Measurements from ENCODE around the gene GAS2L1. TPM values are rescaled to one million over a fixed set of nuclear protein-coding genes. Genes with fewer than 3 reads are reported as not detected.
"Not testable (repeated sequence)": the region's sequence is repeated elsewhere in the genome, so short reads cannot be mapped to it uniquely, and the experiment has no call there.

GAS2L1 gene
- polyA plus RNA-seq, 1 donor from 2014 or later: 0.77 TPM

- H3K36me3 ChIP-seq (ENCODE audit: insufficient read depth, low read length): no peaks in the 10 kb centered on the region
- H3K9ac ChIP-seq (ENCODE audit: low read length): no peak overlapping the region
- no peaks in the 10 kb centered on the region for H3K27me3 ChIP-seq (ENCODE audit: insufficient read depth, low read depth, low read length)
- H3K4me2 ChIP-seq (ENCODE audit: low read length): no peak overlapping the region
- no peak overlapping the region for H3K4me3 ChIP-seq (ENCODE audit: low read length)
- H3K9me3 ChIP-seq (ENCODE audit: low read length): no peaks in the 10 kb centered on the region
- no peak for TF ChIP-seq TAF1 (IDR thresholded peaks at IDR 0.05; ENCODE audit: low read depth)
- no peak for TF ChIP-seq CTCF (IDR thresholded peaks at IDR 0.05; ENCODE audit: poor library complexity, severe bottlenecking)
- no peak for TF ChIP-seq REST (IDR thresholded peaks at IDR 0.05; ENCODE audit: borderline replicate concordance)
- no peak for TF ChIP-seq POLR2AphosphoS5 (IDR thresholded peaks at IDR 0.05)
- TF ChIP-seq RAD21 (conservative IDR thresholded peaks at IDR 0.05): no peak
- TF ChIP-seq MXI1 (conservative IDR thresholded peaks at IDR 0.05; ENCODE audit: poor library complexity, severe bottlenecking): no peak
- TF ChIP-seq EZH2 (IDR thresholded peaks at IDR 0.05; ENCODE audit: borderline replicate concordance, insufficient read depth, low read length, poor library complexity, severe bottlenecking): no peak
- TF ChIP-seq SMC3 (conservative IDR thresholded peaks at IDR 0.05; ENCODE audit: poor library complexity): no peak
- no peak for TF ChIP-seq EP300 (conservative IDR thresholded peaks at IDR 0.05; ENCODE audit: poor library complexity, severe bottlenecking)
- H2AFZ ChIP-seq (ENCODE audit: low read depth, low read length): no peak overlapping the region
- H3K9me2 ChIP-seq (ENCODE audit: insufficient read depth, low read length): no peaks in the 10 kb centered on the region
- H4K20me1 ChIP-seq (ENCODE audit: insufficient read depth): no peaks in the 10 kb centered on the region
- no peak overlapping the region for H3K27ac ChIP-seq (ENCODE audit: low read length)
- H3F3A ChIP-seq (ENCODE audit: insufficient read depth, low read length, poor library complexity, severe bottlenecking): no peaks in the 10 kb centered on the region
- no peaks in the 10 kb centered on the region for H3K79me2 ChIP-seq (replicated peaks; ENCODE audit: insufficient read depth, low read length)
These were observed 36.9 kb downstream of the GAS2L1 start for GRCh38 chr22:29343313-29343805.

DNA sequence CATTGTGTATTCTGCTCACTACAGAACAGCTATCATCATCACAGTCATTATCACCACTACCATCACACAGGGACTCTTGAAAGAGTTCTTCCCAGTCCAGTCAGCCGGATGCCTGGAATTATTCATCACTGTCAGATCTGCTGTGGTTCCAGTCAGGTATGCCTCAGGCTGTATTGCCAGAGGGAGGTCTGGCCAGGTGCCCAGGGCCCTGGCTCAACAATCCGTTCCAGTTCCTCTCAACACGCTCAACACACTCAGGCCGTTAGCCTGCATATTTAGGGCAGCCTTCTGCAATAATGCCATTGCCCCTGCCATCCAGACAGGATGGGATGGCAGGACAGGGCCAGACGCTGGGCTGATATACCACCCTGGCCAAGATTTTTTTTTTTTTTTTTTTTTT is 37.7 kb downstream of the GAS2L1 start:
- Histone ChIP-seq H3K79me2 (replicated peaks; ENCODE audit: insufficient read depth, low read length) (no peaks in the 10 kb centered on the region), H3K9me2 (ENCODE audit: insufficient read depth, low read length) (no peaks in the 10 kb centered on the region), H3K27ac (ENCODE audit: low read length) (no peak overlapping the region), H3K4me2 (ENCODE audit: low read length) (no peak overlapping the region), H3K9me3 (ENCODE audit: low read length) (no peaks in the 10 kb centered on the region), H3K36me3 (ENCODE audit: insufficient read depth, low read length) (no peaks in the 10 kb centered on the region), H4K20me1 (ENCODE audit: insufficient read depth) (no peaks in the 10 kb centered on the region), H2AFZ (ENCODE audit: low read depth, low read length) (no peak overlapping the region), H3K27me3 (ENCODE audit: insufficient read depth, low read depth, low read length) (no peaks in the 10 kb centered on the region), H3F3A (ENCODE audit: insufficient read depth, low read length, poor library complexity, severe bottlenecking) (no peaks in the 10 kb centered on the region), H3K9ac (ENCODE audit: low read length) (no peak overlapping the region), H3K4me3 (ENCODE audit: low read length) (no peak overlapping the region)
- no peak for TF ChIP-seq SMC3 (conservative IDR thresholded peaks at IDR 0.05; ENCODE audit: poor library complexity)
- no peak for TF ChIP-seq REST (IDR thresholded peaks at IDR 0.05; ENCODE audit: borderline replicate concordance)
- TF ChIP-seq CTCF (IDR thresholded peaks at IDR 0.05; ENCODE audit: poor library complexity, severe bottlenecking): no peak
- no peak for TF ChIP-seq RAD21 (conservative IDR thresholded peaks at IDR 0.05)
- TF ChIP-seq EZH2 (IDR thresholded peaks at IDR 0.05; ENCODE audit: borderline replicate concordance, insufficient read depth, low read length, poor library complexity, severe bottlenecking): no peak
- TF ChIP-seq EP300 (conservative IDR thresholded peaks at IDR 0.05; ENCODE audit: poor library complexity, severe bottlenecking): no peak
- TF ChIP-seq POLR2AphosphoS5 (IDR thresholded peaks at IDR 0.05): no peak
- no peak for TF ChIP-seq TAF1 (IDR thresholded peaks at IDR 0.05; ENCODE audit: low read depth)
- no peak for TF ChIP-seq MXI1 (conservative IDR thresholded peaks at IDR 0.05; ENCODE audit: poor library complexity, severe bottlenecking)

- H3K9ac ChIP-seq (ENCODE audit: low read length); H2AFZ ChIP-seq (ENCODE audit: low read depth, low read length); H3K4me2 ChIP-seq (ENCODE audit: low read length); H3F3A ChIP-seq (ENCODE audit: insufficient read depth, low read length, poor library complexity, severe bottlenecking); H3K9me2 ChIP-seq (ENCODE audit: insufficient read depth, low read length); H3K4me3 ChIP-seq (ENCODE audit: low read length); H3K27me3 ChIP-seq (ENCODE audit: insufficient read depth, low read depth, low read length); H3K9me3 ChIP-seq (ENCODE audit: low read length); H3K36me3 ChIP-seq (ENCODE audit: insufficient read depth, low read length); H4K20me1 ChIP-seq (ENCODE audit: insufficient read depth); H3K27ac ChIP-seq (ENCODE audit: low read length); H3K79me2 ChIP-seq (replicated peaks; ENCODE audit: insufficient read depth, low read length): not testable (repeated sequence)
These were observed 38.4 kb downstream of the GAS2L1 start for GRCh38 chr22:29344889-29345288.
